Panc1 (cell line): Measurements from ENCODE around the gene TBR1. TPM values are rescaled to one million over a fixed set of nuclear protein-coding genes. Genes with fewer than 3 reads are reported as not detected.

Experiments
- ATAC-seq: fragments of 200-7000 bp; cut with Tn5 transposase; 2 replicates; pipeline ENCODE4 v1.9.1; 2020; ENCODE audit warnings: mild to moderate bottlenecking, moderate library complexity
- BruUV-seq: library from RNA; stranded (reverse); fragments of 400-500 nt; replicated peaks from 2 replicates; lab custom pipeline; 2021; lab: Mats Ljungman, UMichigan
- CTCF ChIA-PET: fragments of 300-600 bp; sonication (Branson Sonifier 250); formaldehyde crosslinking; loops from one replicate; lab custom pipeline; 2022; ENCODE audit warnings: antibody characterized with exemption; lab: Charles Lee
- POLR2A ChIA-PET: fragments of 300-600 bp; sonication (Branson Sonifier 250); formaldehyde crosslinking; loops from one replicate; lab custom pipeline; 2022; ENCODE audit warnings: antibody characterized with exemption; lab: Charles Lee
- DNase-seq: peaks from one replicate; pipeline ENCODE4 v3.0.0-alpha.2; 2010; ENCODE audit warnings: low read depth, low spot score
- H3K27ac ChIP-seq: 2 replicates; pipeline ENCODE4 v1.5.1; 2011; ENCODE audit warnings: mild to moderate bottlenecking, low read length, inconsistent platforms
- H3K27me3 ChIP-seq: fragments of 200-500 bp; sonication (Bioruptor generic); 2 replicates; pipeline ENCODE4 v1.6.0; 2014; ENCODE audit warnings: low read length, inconsistent platforms; ENCODE audit not compliant: control insufficient read depth, insufficient read depth
- H3K36me3 ChIP-seq: fragments of 200-500 bp; sonication (Bioruptor generic); 2 replicates; pipeline ENCODE4 v1.5.1; 2014; ENCODE audit warnings: inconsistent platforms, mild to moderate bottlenecking, low read length, moderate library complexity; ENCODE audit not compliant: control insufficient read depth, insufficient read depth
- H3K4me1 ChIP-seq: 2 replicates; pipeline ENCODE4 v1.5.1; 2011; ENCODE audit warnings: inconsistent platforms, mild to moderate bottlenecking, low read length, moderate library complexity; ENCODE audit not compliant: control insufficient read depth, insufficient read depth
- H3K4me3 ChIP-seq, 2 experiments: 2 replicates each; pipeline ENCODE4 v1.5.1; 2011 to 2012; ENCODE audit warnings: low read depth in 2 of 2, low read length in 2 of 2, mild to moderate bottlenecking in 2 of 2, inconsistent platforms in 1 of 2, moderate library complexity in 1 of 2
- H3K9me3 ChIP-seq: fragments of 200-500 bp; sonication (Bioruptor generic); 2 replicates; pipeline ENCODE4 v1.5.1; 2014; ENCODE audit warnings: low read depth, mild to moderate bottlenecking, inconsistent platforms, low read length, moderate library complexity; ENCODE audit not compliant: control insufficient read depth, insufficient read depth
- CTCF ChIP-seq: fragments of 450-650 bp; IDR thresholded peaks from 2 replicates; pipeline ENCODE4 v1.5.1; 2017; ENCODE audit warnings: mild to moderate bottlenecking
- POLR2AphosphoS5 ChIP-seq: IDR thresholded peaks from 2 replicates; pipeline ENCODE4 v1.6.1; 2012; ENCODE audit warnings: mild to moderate bottlenecking, low read depth, low read length, moderate library complexity
- REST ChIP-seq, 2 experiments: IDR thresholded peaks; 2 replicates each; pipeline ENCODE4 v1.6.1; 2011 to 2012; ENCODE audit warnings: low read depth in 2 of 2, control low read depth in 1 of 2, low read length in 1 of 2, mild to moderate bottlenecking in 1 of 2, moderate library complexity in 1 of 2; ENCODE audit not compliant: insufficient read depth in 1 of 2
- SIN3A ChIP-seq: IDR thresholded peaks from 2 replicates; pipeline ENCODE4 v1.6.1; 2012; ENCODE audit warnings: low read depth, mild to moderate bottlenecking, low read length, moderate library complexity, borderline replicate concordance; ENCODE audit not compliant: insufficient read depth
- TCF7L2 ChIP-seq: IDR thresholded peaks from 2 replicates; pipeline ENCODE4 v1.6.1; 2011; ENCODE audit warnings: mild to moderate bottlenecking, low read depth, low read length, inconsistent platforms
- in situ Hi-C: cut with HindIII; loops from 2 replicates; pipeline ENCODE4 v1.10.0; 2016; ENCODE audit warnings: low sequenced_read_pairs, low pct_unique_long_range_greater_than_20kb
- intact Hi-C: fragments of 100-400 bp; cut with micrococcal nuclease; formaldehyde crosslinking; loops from one replicate; pipeline ENCODE4 v1.10.0; 2022; ENCODE audit not compliant: unreplicated experiment
- total RNA-seq: library from RNA; stranded (reverse); gene quantifications from one replicate; pipeline ENCODE4 v1.2.1, GENCODE V29; 2021; ENCODE audit not compliant: unreplicated experiment

Gene TBR1
- total RNA-seq, 1 experiment from 2014 or later = not detected

GRCh38 chr2:161409308-161409907 is 6.7 kb upstream of the TBR1 start:
- in situ Hi-C loops = no loop called here
- Histone ChIP-seq H3K9me3 (no peaks in the 10 kb centered on the region), H3K36me3 (peaks cover 16% of the 10 kb centered on the region), H3K27ac (no peak overlapping the region), H3K4me3 (no peak overlapping the region), H3K27me3 (no peaks in the 10 kb centered on the region), H3K4me1 (peaks cover 6% of the 10 kb centered on the region)
- intact Hi-C loops = no loop called here
- ATAC-seq (no peak), DNase-seq (no peak)
- ChIA-PET POLR2A (no interaction called here), CTCF (no interaction called here)
- TF ChIP-seq POLR2AphosphoS5 (no peak), TCF7L2 (no peak), CTCF (no peak), REST (IDR thresholded peaks at IDR 0.05; ENCODE audit: insufficient read depth in 1 of 2, low read depth in 2 of 2, low read length in 1 of 2) (no peak)
- no TSS peak for BruUV-seq

DNA sequence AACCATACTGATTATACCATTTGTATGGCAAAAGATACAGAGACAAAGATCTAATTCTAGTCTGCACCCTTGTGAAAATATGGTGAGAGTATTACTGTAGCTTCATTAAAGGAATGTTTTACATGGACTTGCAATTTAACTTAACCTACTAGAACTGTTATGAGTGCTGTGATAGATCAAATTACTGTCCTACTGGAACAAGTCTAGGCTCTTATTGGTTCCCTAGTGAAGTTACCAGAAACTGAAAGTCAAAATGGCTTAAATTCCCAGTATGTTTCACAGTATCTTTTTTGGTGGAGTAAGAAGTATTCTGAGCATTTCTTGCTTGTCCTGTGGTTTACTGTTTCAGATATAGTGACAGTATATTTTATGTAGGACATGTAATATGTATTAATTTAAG is 3.8 kb upstream of the TBR1 start:
- no peak overlapping the region for H3K4me3 ChIP-seq
- intact Hi-C loops (loop anchor here (10.0 kb wide), 1 partner anchor 532 kb away; no protein-coding TSS in a partner anchor), in situ Hi-C loops (no loop called here)
- CTCF ChIA-PET = no interaction called here
- peaks cover 8% of the 10 kb centered on the region; the same call in 1 of the 2 replicates for H3K27me3 ChIP-seq
- POLR2A ChIA-PET = no interaction called here
- H3K36me3 ChIP-seq = peaks cover 16% of the 10 kb centered on the region
- DNase-seq (no peak), ATAC-seq (no peak)
- H3K4me1 ChIP-seq = peaks cover 10% of the 10 kb centered on the region
- H3K9me3 ChIP-seq = no peaks in the 10 kb centered on the region
- BruUV-seq = no TSS peak
- TF ChIP-seq SIN3A (no peak), CTCF (no peak), REST (IDR thresholded peaks at IDR 0.05; ENCODE audit: insufficient read depth in 1 of 2, low read depth in 2 of 2, low read length in 1 of 2) (no peak), POLR2AphosphoS5 (no peak), TCF7L2 (no peak)
- H3K27ac ChIP-seq = no peak overlapping the region
